ENCODE data around the gene IRX5.

Gene IRX5

GRCh38 chr16:54892981-54893380 lies 37.7 kb upstream of the IRX5 start:
- H3K27me3 ChIP-seq, result no peaks in the 10 kb centered on the region
- H3K9me3 ChIP-seq, result no peaks in the 10 kb centered on the region
- TF ChIP-seq CTCF (IDR thresholded peaks at IDR 0.05; ENCODE audit: low read depth, low read length), result no peak
- no peak for DNase-seq
- H3K36me3 ChIP-seq, result no peaks in the 10 kb centered on the region
- H3K4me1 ChIP-seq, result no peaks in the 10 kb centered on the region
- no peak overlapping the region for H3K4me3 ChIP-seq (ENCODE audit: low read depth, low read length)

- no peaks in the 10 kb centered on the region for H3K27me3 ChIP-seq
- no peaks in the 10 kb centered on the region for H3K36me3 ChIP-seq
- no peak for TF ChIP-seq CTCF (IDR thresholded peaks at IDR 0.05; ENCODE audit: low read depth, low read length)
- H3K4me1 ChIP-seq, result no peaks in the 10 kb centered on the region
- H3K4me3 ChIP-seq (ENCODE audit: low read depth, low read length), result no peak overlapping the region
- H3K9me3 ChIP-seq, result no peaks in the 10 kb centered on the region
- no peak for DNase-seq
Observed at GRCh38 chr16:54897930-54898329, 32.7 kb upstream of the IRX5 start.

- Histone ChIP-seq H3K27me3 (no peaks in the 10 kb centered on the region), H3K36me3 (no peaks in the 10 kb centered on the region), H3K4me3 (ENCODE audit: low read depth, low read length) (no peak overlapping the region), H3K9me3 (no peaks in the 10 kb centered on the region), H3K4me1 (no peaks in the 10 kb centered on the region)
- TF ChIP-seq CTCF (IDR thresholded peaks at IDR 0.05; ENCODE audit: low read depth, low read length), result no peak
- no peak for DNase-seq
Observed at GRCh38 chr16:54901606-54902005, 29.1 kb upstream of the IRX5 start.

GRCh38 chr16:54903047-54903446 lies 27.6 kb upstream of the IRX5 start:
- H3K4me3 ChIP-seq (ENCODE audit: low read depth, low read length), result no peak overlapping the region
- no peaks in the 10 kb centered on the region for H3K36me3 ChIP-seq
- no peak for TF ChIP-seq CTCF (IDR thresholded peaks at IDR 0.05; ENCODE audit: low read depth, low read length)
- no peaks in the 10 kb centered on the region for H3K27me3 ChIP-seq
- no peaks in the 10 kb centered on the region for H3K9me3 ChIP-seq
- H3K4me1 ChIP-seq, result no peaks in the 10 kb centered on the region
- no peak for DNase-seq

GRCh38 chr16:54911079-54911478 lies 19.6 kb upstream of the IRX5 start:
- no peaks in the 10 kb centered on the region for H3K9me3 ChIP-seq
- no peaks in the 10 kb centered on the region for H3K27me3 ChIP-seq
- no peaks in the 10 kb centered on the region; the same call in none of the 2 replicates for H3K4me1 ChIP-seq
- H3K4me3 ChIP-seq (ENCODE audit: low read depth, low read length), result no peak overlapping the region
- H3K36me3 ChIP-seq, result no peaks in the 10 kb centered on the region; the same call in 1 of the 2 replicates
- no peak for DNase-seq
- no peak for TF ChIP-seq CTCF (IDR thresholded peaks at IDR 0.05; ENCODE audit: low read depth, low read length)

GRCh38 chr16:54912720-54913119 lies 17.9 kb upstream of the IRX5 start:
- H3K4me3 ChIP-seq (ENCODE audit: low read depth, low read length), result no peak overlapping the region
- H3K4me1 ChIP-seq, result no peaks in the 10 kb centered on the region; the same call in none of the 2 replicates

More at GRCh38 chr16:54912720-54913119, 17.9 kb upstream of the IRX5 start:
- TF ChIP-seq CTCF (IDR thresholded peaks at IDR 0.05; ENCODE audit: low read depth, low read length), result no peak
- no peak for DNase-seq
- Histone ChIP-seq H3K36me3 (no peaks in the 10 kb centered on the region; the same call in 1 of the 2 replicates), H3K9me3 (no peaks in the 10 kb centered on the region), H3K27me3 (no peaks in the 10 kb centered on the region)

Data from BE2C (cell line).